ENCODE measurements around the gene PEX14.

Gene PEX14

DNA sequence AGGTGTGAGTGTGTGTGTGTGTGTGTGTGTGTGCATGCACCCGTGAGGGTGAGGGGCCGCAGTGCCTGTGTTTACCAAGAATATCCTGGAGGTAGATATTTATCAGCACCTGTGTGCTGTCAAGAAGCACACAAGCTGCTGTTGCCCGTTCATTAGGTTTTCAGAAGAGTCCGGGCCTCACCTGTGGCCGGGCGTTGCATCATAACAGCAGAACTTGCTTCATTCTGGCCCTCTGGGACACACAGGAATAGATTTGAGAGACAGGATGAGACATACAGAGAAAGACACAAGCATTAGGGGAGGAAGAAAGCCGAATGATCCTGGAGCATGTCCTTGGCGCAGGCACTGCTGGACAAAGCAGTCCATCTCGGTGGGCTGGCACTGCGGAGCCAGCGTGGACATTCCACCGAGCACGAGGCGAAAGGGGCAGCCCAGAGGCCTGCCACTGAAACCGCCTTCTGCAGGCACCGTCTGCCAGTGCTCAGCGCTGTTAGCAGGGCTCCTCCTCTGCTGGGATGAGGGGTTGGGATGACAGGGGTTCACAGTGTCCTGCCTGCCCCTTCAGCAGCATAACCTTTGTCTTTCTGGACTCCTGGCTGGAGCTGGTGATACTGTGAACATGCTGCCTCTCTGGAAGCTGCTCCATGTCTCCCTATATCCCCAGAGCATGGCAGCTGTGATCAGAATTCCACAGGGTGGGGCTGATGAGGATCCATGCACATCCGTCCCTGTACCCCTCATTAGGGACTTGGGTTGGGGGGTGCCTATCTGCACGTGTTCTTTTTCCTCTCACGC, 81.1 kb downstream of the PEX14 start:
- DNase-seq: no peak

- DNase-seq: no peak
These were observed 81.8 kb downstream of the PEX14 start for GRCh38 chr1:10556430-10557005.

DNA sequence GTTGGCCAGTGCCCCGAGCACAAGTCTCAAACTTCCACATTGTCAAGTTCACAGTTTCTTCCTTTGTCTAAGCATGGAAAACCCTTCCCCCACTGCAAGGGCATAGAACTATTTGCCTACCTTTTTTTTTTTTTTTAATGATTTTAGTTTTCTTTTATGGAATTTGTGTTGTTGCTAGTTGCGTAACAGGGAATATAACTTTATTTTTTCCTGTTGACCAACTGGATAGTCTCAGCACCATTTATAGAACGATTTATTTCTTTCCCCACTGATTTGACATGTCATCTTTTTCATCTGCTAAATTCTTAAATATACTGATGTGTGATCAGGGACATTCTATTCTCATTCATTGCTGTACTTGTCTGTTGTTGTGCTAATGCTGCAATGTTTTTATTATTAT, 83.0 kb downstream of the PEX14 start:
- no peak for DNase-seq

DNA sequence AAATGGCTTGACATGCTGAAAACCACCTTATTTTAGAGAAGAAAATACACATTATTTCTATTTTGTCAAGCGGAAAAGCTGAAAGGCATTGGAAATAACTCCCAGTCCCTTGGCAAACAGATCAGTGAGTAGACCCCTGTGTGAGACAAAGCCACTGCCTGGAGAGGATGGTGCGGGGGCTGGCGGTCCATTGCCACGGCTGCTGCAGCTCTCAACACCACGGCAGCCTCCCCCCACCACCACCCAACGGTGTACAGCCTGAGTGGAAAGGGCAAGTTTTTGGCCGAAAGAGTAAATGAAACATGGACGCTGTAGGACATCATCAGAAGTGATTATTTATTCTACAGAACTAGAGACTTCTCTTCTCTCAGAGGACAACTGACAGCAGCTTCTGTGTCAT, 84.6 kb downstream of the PEX14 start:
- no peak for DNase-seq

- no peak for DNase-seq
These were observed 86.7 kb downstream of the PEX14 start for GRCh38 chr1:10561497-10561896.

- DNase-seq: no peak
These were observed 87.2 kb downstream of the PEX14 start for GRCh38 chr1:10561955-10562354.

GRCh38 chr1:10564063-10564462, 89.3 kb downstream of the PEX14 start:
- no peak for DNase-seq

- no peak for DNase-seq
These were observed 94.8 kb downstream of the PEX14 start for GRCh38 chr1:10569531-10569930.

- no peak for DNase-seq
These were observed 100.9 kb downstream of the PEX14 start for GRCh38 chr1:10575616-10576015.

- DNase-seq: no peak
These were observed 103.3 kb downstream of the PEX14 start for GRCh38 chr1:10578070-10578469.

GRCh38 chr1:10583641-10584040, 108.9 kb downstream of the PEX14 start:
- peak; percentile 23 to 44 for DNase-seq

DNA sequence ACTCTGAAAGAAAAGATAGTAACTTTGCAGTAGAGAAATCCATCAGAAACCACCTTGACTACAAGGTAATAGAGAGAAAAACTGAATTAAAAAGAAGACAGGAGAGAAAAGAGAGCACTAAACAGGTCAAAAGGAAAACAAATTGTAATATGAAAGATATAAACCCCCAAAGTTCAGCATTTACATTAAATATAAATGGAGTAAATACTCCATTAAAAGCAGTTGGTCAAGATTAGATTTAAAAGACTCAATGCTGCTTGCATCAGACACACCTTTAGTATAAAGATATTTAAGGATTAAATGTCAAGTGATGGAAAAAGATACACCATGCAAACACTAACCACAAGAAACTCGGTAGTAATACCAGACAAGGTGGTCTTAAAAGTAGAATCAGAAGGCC, 110.5 kb downstream of the PEX14 start:
- no peak for DNase-seq

- peak in 1 of 2 donors; percentile 1 for DNase-seq
These were observed 111.4 kb downstream of the PEX14 start for GRCh38 chr1:10586125-10586524.

GRCh38 chr1:10588640-10589039, 113.9 kb downstream of the PEX14 start:
- no peak for DNase-seq

DNA sequence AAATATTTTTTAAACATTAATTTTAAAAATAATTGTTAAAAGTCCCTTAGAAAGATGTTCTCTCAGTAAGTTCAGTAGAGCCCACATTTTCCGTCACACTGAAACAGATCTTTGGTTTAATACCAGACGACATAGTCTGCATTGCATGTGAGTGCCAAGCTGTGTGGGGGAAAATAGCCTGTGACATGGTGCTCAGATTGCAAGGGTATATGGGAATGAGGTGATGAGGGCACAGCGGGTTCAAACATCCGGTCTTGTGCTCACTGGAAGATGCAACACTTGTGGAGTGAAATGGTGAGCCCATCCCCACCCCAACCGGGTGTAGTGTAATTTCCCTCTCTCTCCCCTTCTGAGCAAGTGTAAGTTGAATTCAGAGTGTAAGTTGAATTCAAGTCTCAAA, 114.3 kb downstream of the PEX14 start:
- no peak for DNase-seq

- DNase-seq: no peak
These were observed 116.3 kb downstream of the PEX14 start for GRCh38 chr1:10591010-10591409.

- DNase-seq: no peak
These were observed 117.6 kb downstream of the PEX14 start for GRCh38 chr1:10592373-10592772.

GRCh38 chr1:10593750-10594149, 119.0 kb downstream of the PEX14 start:
- no peak for DNase-seq

DNA sequence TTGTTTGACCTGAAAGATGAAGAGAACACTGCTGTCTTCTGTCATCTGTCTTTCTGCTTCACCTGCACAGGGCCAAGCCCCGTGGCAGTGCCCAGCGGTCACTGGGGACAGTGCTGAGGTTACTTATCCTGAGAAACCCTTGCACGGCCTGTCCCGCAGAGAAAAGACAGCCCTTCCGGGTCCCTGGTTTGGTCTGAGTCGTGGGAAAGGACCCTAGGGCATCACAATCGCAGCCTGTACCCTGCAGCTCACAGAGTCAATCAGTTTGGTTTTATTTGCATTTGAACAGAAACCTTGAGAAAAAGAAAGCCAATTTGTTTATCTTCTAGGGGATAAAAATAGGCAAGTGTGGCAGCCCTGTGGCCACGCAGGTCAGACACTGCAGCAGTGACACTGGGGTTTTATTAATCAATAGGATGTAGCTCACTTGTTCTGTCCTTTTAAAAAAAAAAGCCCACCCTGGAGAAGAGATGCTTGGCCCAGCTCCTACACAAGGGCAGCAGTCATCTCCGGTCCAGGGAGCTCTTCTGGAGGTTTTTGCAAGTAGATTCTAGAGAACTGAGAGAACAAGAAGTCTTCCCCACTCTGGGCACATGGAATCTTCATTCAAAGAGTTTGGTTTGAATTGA, 120.0 kb downstream of the PEX14 start:
- DNase-seq: no peak

DNA sequence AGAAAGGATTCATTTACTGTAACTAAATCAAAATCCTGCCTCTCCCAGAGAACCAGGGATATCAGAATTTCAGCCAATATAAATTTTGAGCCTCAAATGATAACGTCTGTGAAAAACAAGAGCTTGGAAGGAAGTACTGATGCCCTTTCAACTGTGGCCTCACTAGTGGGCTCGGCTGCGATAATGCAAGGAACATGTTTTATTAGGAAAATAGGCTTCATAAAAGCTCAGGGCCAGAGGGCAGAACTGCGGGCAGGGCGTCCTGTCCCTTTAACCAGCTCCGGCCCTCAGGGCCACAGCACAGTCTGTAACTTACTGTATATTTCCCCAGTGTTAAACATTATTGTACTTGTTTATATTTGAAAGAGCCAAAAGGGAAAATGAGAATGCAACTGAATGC, 122.0 kb downstream of the PEX14 start:
- no peak for DNase-seq

DNA sequence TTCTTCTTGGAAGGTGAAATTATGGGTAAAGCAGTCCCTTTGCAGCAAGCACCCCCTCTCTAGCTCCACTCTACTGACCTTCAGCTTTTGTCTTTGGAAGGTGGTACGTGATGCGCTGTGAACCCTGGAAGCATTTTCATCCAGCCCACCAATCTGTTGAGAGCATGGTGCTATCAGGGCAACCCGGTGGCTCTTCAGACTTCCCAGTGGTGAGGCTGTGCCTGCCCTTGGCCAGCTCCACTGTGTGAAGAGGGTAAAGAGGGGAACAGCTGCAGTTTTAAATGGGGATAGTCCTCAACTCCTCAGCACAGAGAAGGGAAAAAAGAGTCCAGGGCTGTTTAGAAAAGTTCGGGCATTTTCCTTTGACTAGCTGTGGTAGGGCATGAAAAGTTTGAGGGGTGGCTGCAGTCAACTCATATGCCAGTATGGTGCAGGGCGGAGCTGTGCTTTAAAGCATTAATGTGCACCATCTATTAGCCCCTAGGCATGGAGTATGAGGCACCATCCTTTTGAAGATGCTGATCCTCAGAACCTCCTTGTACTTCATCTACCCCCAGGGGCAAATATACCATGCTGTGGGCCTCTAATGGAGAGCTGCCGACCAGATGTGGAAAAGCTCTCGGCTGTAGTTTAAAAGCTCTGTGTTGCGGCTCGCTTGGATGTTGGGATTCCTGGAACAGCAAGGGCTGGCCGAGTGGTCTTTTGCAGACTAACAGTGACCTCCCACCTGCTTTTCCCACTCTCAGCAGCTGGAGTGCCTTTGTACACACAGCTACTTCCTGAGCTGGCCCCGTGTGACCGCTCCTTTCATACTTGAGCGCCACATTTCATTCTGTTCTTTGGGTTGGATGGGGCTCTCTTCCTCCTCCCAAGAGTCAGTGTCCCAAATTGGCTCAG, 123.0 kb downstream of the PEX14 start:
- no peak for DNase-seq

DNA sequence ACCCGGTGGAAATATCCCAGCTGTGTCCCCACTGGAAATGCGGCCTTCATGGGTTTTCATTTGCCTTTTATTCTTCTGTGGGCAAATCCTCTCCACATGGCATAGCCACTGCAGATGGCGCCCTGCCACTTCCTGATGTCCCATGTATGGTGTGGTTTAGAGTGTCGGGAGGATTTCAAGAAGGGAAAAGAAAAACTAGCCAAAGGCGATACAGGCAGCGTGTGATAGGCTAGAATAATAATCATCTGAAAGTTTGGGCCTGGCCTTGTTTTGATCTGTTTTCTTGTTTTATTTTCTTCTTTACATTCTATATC, 123.6 kb downstream of the PEX14 start:
- DNase-seq: no peak

DNA sequence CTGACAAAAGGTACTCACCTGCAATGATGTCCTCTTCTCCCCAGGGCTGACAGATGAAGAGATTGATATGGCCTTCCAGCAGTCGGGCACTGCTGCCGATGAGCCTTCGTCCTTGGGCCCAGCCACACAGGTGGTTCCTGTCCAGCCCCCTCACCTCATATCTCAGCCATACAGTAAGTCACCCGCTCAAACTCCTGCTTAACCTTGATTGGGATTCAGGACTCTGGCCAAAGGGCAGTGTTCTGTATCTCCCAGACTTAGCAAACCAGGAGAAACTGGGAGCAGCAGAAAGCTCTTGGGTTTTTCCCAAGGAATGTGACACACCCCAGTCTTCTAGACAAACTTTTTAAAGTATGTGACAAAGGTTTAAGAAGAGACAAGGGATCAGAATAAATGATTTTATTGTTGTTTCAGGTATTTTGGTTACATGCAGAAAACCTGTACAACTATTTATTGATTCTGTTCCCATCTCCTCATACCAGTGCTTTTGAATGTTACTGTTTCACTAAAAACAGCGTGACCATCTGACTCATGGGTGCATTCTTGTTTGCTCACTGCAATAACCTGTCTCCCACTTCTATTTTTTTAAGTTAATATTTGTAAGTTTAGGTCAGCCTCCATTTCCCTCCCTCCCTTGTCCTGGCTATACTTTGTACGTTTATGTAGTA, 124.6 kb downstream of the PEX14 start:
- no peak for DNase-seq
